NCI-H510A treated with DMSO at 0.1 percent for 48 hours (cell line): ENCODE measurements around the gene NRDC.
"Not testable (repeated sequence)": the region's sequence is repeated elsewhere in the genome, so short reads cannot be mapped to it uniquely, and the experiment has no call there.

ENCODE experiments used
- DNase-seq: peaks from one replicate; lab custom pipeline; 2025; lab: John Stamatoyannopoulos, UW

NRDC gene

GRCh38 chr1:51840743-51841461 lies 37.6 kb downstream of the NRDC start:
- DNase-seq = no peak

GRCh38 chr1:51840182-51840581 lies 38.3 kb downstream of the NRDC start:
- no peak for DNase-seq

- no peak for DNase-seq
These were observed 39.4 kb downstream of the NRDC start for GRCh38 chr1:51839094-51839493.

- no peak for DNase-seq
These were observed 41.3 kb downstream of the NRDC start for GRCh38 chr1:51837243-51837642.

- no peak for DNase-seq
These were observed 44.8 kb downstream of the NRDC start for GRCh38 chr1:51833700-51834099.

- no peak for DNase-seq
These were observed 49.5 kb downstream of the NRDC start for GRCh38 chr1:51829058-51829457.

- DNase-seq = no peak
These were observed 58.7 kb downstream of the NRDC start for GRCh38 chr1:51819810-51820209.

GRCh38 chr1:51819021-51819420 lies 59.5 kb downstream of the NRDC start:
- not testable (repeated sequence) for DNase-seq

- DNase-seq = no peak
These were observed 60.0 kb downstream of the NRDC start for GRCh38 chr1:51818487-51818886.

GRCh38 chr1:51814513-51814912 lies 64.0 kb downstream of the NRDC start:
- no peak for DNase-seq

- no peak for DNase-seq
These were observed 79.2 kb downstream of the NRDC start for GRCh38 chr1:51799372-51799771.

- DNase-seq = no peak
These were observed 83.7 kb downstream of the NRDC start for GRCh38 chr1:51794868-51795267.

GRCh38 chr1:51794260-51794659 lies 84.3 kb downstream of the NRDC start:
- DNase-seq = no peak

GRCh38 chr1:51792864-51793263 lies 85.7 kb downstream of the NRDC start:
- no peak for DNase-seq

GRCh38 chr1:51791888-51792287 lies 86.6 kb downstream of the NRDC start:
- no peak for DNase-seq

- DNase-seq = no peak
These were observed 88.1 kb downstream of the NRDC start for GRCh38 chr1:51790385-51790784.

- no peak for DNase-seq
These were observed 89.2 kb downstream of the NRDC start for GRCh38 chr1:51789342-51789741.

- DNase-seq = no peak
These were observed 89.6 kb downstream of the NRDC start for GRCh38 chr1:51788938-51789337.

GRCh38 chr1:51784997-51785421 lies 93.5 kb downstream of the NRDC start:
- no peak for DNase-seq

GRCh38 chr1:51780927-51781326 lies 97.6 kb downstream of the NRDC start:
- no peak for DNase-seq

GRCh38 chr1:51776408-51776807 lies 102.1 kb downstream of the NRDC start:
- DNase-seq = no peak

GRCh38 chr1:51768971-51769588 lies 109.4 kb downstream of the NRDC start:
- DNase-seq = peak; percentile 49

- DNase-seq = no peak
These were observed 117.2 kb downstream of the NRDC start for GRCh38 chr1:51761351-51761750.

- no peak for DNase-seq
These were observed 117.7 kb downstream of the NRDC start for GRCh38 chr1:51760872-51761271.
